Renal pelvis (tissue), 12 donors: ENCODE results near the gene ZNF30. TPM values are rescaled to one million over a fixed set of nuclear protein-coding genes. Genes with fewer than 3 reads are reported as not detected.
"Not testable (repeated sequence)": the region's sequence is repeated elsewhere in the genome, so short reads cannot be mapped to it uniquely, and the experiment has no call there.

Experiments
- DNase-seq: peaks from one replicate; pipeline ENCODE4 v3.0.0-alpha.2; 2013
- long read RNA-seq, 16 experiments: transcript quantifications; one replicate each; lab custom pipeline, GENCODE V29; 2026
- polyA plus RNA-seq, 3 donors: library from polyadenylated mRNA; unstranded; fragments of 120-200 nt; gene quantifications; one replicate each; pipeline ENCODE4 v1.2.1, GENCODE V29; 2013; ENCODE audit not compliant: insufficient read length in 3 of 3

ZNF30 gene
- polyA plus RNA-seq = 10 to 100 TPM in 1 of 3 donors, 1 to 10 TPM in 2; 5.8 to 11.7 (median 7.4) TPM
- long read RNA-seq, donor 1, partial matches to known transcripts = 0 of 1 reads
- long read RNA-seq, donor 1, other reads (novel, unspliced or antisense) = 0 of 1 reads
- long read RNA-seq, donor 2, partial matches to known transcripts = 0 of 2 reads
- long read RNA-seq, donor 2, other reads (novel, unspliced or antisense) = 0 of 2 reads
- long read RNA-seq, donor 3 = 0 reads
- long read RNA-seq, donor 4, partial matches to known transcripts = 0 of 2 reads
- long read RNA-seq, donor 4, other reads (novel, unspliced or antisense) = 0 of 2 reads
- long read RNA-seq, donor 5 = 0 reads
- long read RNA-seq, donor 6, partial matches to known transcripts = 0 of 2 reads
- long read RNA-seq, donor 6, other reads (novel, unspliced or antisense) = 0 of 2 reads
- long read RNA-seq, donor 7, partial matches to known transcripts = 0 of 1 reads
- long read RNA-seq, donor 7, other reads (novel, unspliced or antisense) = 0 of 1 reads
- long read RNA-seq, donor 8, partial matches to known transcripts = 0 of 1 reads
- long read RNA-seq, donor 8, other reads (novel, unspliced or antisense) = 0 of 1 reads
- long read RNA-seq, donor 9 = 0 reads
- long read RNA-seq, donor 10 = 0 reads
- long read RNA-seq, donor 11 = 0 reads
- long read RNA-seq, donor 12, partial matches to known transcripts = 0 of 3 reads
- long read RNA-seq, donor 12, other reads (novel, unspliced or antisense) = 0 of 3 reads
- long read RNA-seq, donor 13, partial matches to known transcripts = 0 of 1 reads
- long read RNA-seq, donor 13, other reads (novel, unspliced or antisense) = 0 of 1 reads
- long read RNA-seq, donor 14 = 0 reads
- long read RNA-seq, donor 15, partial matches to known transcripts = 0 of 1 reads
- long read RNA-seq, donor 15, other reads (novel, unspliced or antisense) = 0 of 1 reads
- long read RNA-seq, donor 16 = 0 reads

DNA sequence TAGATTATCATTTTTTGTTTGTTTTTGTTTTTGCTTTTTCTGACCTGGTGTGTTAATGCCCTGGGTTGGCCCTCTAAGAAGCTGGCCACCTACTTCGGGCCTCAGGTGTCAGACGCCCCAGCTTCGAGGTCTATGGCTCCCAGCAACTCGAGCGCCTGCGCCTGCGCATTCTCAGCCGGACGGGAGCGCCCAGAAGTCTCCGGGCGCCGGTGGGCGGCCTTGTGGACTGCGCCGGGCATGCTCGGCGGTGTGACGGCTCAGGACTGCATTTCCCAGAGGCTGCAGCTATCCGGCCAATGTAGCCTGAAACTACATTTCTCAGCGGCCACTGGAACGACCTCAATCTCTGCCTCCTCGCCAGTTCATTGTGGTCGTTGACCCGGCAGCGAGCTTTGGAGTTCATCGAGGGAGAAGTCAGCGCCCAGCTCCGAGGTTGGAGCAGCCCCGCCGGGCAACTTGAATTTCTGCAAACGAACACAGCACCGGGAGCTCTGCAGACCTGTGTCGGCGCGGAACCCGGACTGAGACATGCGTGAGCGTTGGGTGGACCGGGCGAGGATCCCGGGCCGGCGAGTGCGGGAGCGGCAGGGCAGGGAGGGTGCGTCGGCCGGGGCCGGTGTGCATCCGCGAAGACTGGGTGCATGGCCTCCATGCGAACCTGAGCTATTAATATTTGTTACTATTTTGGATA lies at the start of gene ZNF30:
Gene ZNF30 (plus strand): TSS at position 219 of the 691 bp plus-strand sequence. CDS start 3,045 bp downstream, outside the sequence.
- DNase-seq = peak; percentile 91

DNA sequence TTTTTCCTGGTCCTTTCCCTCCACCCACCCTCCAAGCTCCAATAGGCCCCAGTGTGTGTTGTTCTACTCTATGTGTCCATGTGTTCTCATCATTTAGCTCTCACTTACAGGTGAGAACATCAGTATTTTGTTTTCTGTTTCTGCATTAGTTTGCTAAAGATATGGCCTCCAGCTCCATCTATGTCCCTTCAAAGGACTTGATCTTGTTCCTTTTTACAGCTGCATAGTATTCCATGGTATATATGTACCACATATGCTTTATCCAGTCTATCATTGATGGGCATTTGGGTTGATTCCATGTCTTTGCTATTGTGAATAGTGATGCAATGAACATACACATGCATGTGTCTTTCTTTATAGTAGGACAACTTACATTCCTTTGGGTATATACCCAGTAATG lies 47.1 kb upstream of the ZNF30 start:
- DNase-seq = no peak

- no peak for DNase-seq
These were observed 46.7 kb upstream of the ZNF30 start for GRCh38 chr19:34880034-34880433.

DNA sequence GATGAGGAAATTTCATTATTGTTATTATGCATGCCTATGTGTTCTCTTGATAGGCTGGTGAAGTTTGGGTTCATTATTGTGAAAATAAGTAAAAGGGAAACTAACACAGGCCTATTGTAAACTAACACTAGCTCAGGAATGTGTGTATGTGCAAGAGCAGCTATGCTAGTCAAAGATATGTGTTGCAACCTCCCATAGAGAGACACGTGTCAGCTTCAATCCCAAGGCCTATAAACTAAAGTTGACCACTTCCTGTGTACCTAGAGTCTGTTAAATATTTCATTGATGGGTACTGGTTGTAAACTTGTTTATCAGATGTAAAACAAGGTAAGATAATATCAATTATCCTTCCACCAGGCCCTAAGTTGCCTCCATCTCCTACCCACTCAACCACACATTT lies 44.7 kb upstream of the ZNF30 start:
- no peak for DNase-seq

- no peak for DNase-seq
These were observed 38.6 kb upstream of the ZNF30 start for GRCh38 chr19:34888091-34888490.

DNA sequence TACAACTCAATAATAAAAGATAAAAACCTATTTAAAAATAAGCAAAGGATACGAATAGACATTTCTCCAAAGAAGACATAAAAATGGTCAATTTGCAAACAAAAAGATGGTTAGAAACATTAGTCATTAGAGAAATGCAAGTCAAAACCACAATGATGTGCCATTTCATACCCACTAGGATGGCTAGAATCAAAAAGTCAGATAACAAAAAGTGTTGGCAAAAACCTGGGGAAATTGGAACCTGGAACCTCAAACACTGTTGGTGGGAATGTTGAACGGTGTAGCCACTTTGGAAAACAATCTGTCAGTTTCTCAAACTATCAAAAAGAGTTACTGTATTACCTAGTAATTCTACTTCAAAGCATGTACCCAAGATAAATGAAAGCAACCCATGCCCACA lies 26.5 kb upstream of the ZNF30 start:
- DNase-seq = no peak

- DNase-seq = no peak
These were observed 21.8 kb upstream of the ZNF30 start for GRCh38 chr19:34904664-34905527.

GRCh38 chr19:34910770-34911169 lies 15.9 kb upstream of the ZNF30 start:
- DNase-seq = no peak

DNA sequence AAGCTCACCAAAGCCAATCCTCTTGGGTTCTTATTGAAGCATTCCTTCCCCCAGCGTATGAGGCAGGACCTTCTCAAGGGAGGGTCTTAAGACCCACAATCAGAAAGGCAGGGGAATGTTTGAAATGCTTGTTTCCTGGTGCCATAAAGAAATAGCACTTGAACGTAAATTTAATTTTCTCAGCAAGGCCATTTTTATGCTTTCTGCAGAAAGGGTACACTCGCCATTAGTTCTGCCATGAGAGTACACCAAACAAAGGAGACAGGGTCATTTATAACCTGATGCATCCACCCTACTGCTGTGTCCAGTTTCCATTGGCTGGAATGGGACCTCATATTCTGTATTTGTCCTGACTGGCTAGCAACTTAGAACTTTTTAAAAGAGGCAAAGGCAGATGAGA lies 9.6 kb upstream of the ZNF30 start:
- DNase-seq = not testable (repeated sequence)

DNA sequence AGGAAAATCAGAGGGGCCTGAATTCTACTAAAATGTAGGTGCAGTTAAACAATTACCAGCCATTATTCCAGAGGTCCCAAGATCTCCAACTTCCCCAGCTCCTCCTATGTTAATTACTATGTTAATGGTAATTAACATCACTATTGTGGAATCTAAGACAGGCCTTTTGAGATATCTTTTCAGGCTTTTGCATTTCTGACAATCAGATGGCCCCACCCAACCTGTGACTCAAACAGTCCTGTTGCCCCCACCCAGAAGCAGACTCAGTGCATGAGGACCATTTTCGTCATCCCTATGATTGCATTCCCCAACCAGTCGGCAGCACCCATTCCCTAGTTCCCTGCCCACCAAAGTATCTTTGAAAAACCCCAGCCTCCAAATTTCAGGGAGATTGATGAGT lies 8.5 kb upstream of the ZNF30 start:
- no peak for DNase-seq

GRCh38 chr19:34920090-34920786 lies 6.5 kb upstream of the ZNF30 start:
- DNase-seq = not testable (repeated sequence)

DNA sequence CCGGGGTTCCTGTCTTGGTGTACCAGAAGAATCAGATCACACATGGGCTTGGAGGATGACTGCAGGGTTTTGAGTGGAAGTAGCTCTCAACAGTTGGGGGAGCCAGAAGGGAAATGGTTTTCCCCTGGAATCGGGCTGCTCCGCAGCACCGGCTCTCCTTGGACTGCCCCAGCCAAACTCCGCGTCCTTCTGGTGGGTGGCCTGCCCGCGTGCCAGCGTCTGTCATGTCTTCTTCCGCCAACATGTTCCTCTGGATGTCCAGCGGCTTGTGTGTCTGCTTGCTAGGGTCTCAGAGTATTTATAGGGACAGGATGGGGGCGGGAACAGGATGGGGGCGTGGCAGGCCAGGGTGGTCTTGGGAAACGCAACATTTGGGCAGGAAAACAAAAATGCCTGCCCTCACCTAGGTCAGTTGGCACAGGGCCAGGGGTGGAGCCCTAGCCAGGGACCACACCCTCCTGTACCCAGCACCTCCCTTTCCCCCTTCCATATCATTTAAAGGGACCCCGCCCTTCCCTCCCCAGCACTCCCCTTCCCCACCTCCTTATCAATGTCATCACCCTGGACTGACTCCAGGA lies 1.3 kb upstream of the ZNF30 start:
- no peak for DNase-seq

DNA sequence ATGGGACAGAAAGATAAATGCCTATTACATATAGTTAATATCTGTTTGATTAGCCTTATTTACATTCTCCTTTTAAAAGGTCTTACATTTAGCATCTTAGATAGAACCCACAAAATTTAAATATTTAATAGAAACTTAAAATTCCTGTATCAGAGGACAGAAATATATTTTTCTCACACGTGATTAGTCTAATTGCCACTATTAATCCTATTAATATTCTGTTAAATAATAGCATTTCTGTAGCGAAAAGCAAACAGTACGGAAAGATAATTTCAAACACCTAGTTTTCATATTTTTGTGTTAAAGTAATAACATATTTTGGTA lies 380 bp upstream of the ZNF30 start:
- no peak for DNase-seq

DNA sequence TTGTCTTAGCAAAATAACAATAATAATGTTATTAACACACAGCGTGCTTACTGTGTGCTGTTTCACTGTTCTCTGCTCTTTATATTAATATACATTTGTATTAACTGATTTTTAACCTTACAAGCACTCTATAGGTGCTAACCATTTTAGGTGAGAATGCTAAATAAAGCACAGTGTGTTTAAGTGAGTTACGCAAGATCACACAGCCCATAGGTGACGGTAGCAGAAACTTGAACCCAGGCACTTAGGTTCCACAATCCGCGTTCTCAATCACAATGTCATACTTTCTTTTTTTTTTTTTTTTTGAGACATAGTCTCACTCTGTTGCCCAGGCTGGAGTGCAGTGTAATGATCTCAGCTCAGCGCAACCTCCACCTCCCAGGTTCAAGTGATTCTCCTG lies 5.8 kb downstream of the ZNF30 start:
- DNase-seq = no peak

DNA sequence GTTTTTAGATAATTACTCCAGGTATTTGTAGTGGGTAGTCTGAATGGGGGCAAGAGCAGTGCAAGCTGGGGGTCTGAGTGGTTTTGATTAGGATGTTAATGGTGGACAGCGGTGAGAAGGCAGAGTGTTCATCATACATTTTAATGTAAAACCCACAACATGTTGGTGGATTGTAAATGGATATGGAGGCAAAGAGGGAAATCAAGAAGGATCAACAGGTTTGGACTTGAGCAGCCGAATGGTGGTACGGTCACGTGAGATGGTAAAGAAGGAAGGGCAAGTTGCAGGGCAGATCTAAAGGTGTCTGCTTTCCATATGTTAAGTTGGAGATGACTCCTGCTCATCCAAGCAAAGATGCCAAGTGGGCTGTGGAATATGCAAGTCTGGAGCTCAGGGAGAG lies 9.5 kb downstream of the ZNF30 start:
- DNase-seq = no peak

GRCh38 chr19:34938886-34939285 lies 12.2 kb downstream of the ZNF30 start:
- DNase-seq = no peak

DNA sequence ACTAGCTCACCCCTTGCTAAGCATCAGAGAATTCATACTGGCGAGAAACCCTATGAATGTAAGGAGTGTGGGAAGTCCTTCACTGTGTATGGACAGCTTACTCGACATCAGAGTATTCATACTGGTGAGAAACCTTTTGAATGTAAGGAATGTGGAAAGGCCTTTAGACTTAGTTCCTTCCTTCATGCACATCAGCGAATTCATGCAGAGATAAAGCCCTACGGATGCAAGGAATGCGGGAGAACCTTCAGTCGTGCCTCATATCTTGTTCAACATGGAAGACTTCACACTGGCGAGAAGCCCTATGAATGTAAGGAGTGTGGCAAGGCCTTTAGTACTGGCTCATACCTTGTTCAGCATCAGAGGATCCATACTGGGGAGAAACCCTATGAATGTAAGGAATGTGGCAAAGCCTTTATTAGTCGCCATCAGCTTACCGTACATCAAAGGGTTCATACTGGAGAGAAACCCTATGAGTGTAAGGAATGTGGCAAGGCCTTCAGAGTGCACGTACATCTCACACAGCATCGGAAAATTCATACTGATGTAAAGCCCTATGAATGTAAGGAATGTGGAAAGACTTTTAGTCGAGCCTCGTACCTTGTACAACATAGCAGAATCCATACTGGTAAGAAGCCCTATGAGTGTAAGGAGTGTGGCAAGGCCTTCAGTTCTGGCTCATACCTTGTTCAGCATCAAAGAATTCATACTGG lies 17.3 kb downstream of the ZNF30 start:
- DNase-seq = no peak

GRCh38 chr19:34953092-34953491 lies 26.4 kb downstream of the ZNF30 start:
- DNase-seq = no peak
